Measurements from ENCODE around the gene SEMA3B.
"Not testable (repeated sequence)": the region's sequence is repeated elsewhere in the genome, so short reads cannot be mapped to it uniquely, and the experiment has no call there.

Gene SEMA3B

GRCh38 chr3:50275996-50276761 is 7.2 kb downstream of the SEMA3B start:
- no peak for DNase-seq (ENCODE audit: low read depth)
- H3K4me3 ChIP-seq (ENCODE audit: low read length), result no peak overlapping the region
- TF ChIP-seq CTCF (IDR thresholded peaks at IDR 0.05; ENCODE audit: insufficient read depth, low read depth, low read length, missing control alignments), result no peak

GRCh38 chr3:50276762-50277101 is 7.8 kb downstream of the SEMA3B start:
- no peak for TF ChIP-seq CTCF (IDR thresholded peaks at IDR 0.05; ENCODE audit: insufficient read depth, low read depth, low read length, missing control alignments)
- no peak for DNase-seq (ENCODE audit: low read depth)
- H3K4me3 ChIP-seq (ENCODE audit: low read length), result no peak overlapping the region

GRCh38 chr3:50278123-50278879 is 9.4 kb downstream of the SEMA3B start:
- H3K4me3 ChIP-seq (ENCODE audit: low read length), result no peak overlapping the region
- DNase-seq (ENCODE audit: low read depth), result no peak
- TF ChIP-seq CTCF (IDR thresholded peaks at IDR 0.05; ENCODE audit: insufficient read depth, low read depth, low read length, missing control alignments), result no peak

GRCh38 chr3:50278880-50279224 is 9.9 kb downstream of the SEMA3B start, which contains the start of gene LSMEM2:
Gene LSMEM2, plus strand, starts transcription at chr3:50279087. Its CDS starts 27 bp downstream, at chr3:50279114.
- H3K4me3 ChIP-seq (ENCODE audit: low read length), result no peak within 1 kb of the TSS
- no peak for DNase-seq (ENCODE audit: low read depth)
- TF ChIP-seq CTCF (IDR thresholded peaks at IDR 0.05; ENCODE audit: insufficient read depth, low read depth, low read length, missing control alignments), result no peak

- DNase-seq (ENCODE audit: low read depth), result no peak
- no peak overlapping the region for H3K4me3 ChIP-seq (ENCODE audit: low read length)
Observed at GRCh38 chr3:50279255-50280016, 10.5 kb downstream of the SEMA3B start.

GRCh38 chr3:50284121-50284520 is 15.2 kb downstream of the SEMA3B start:
- not testable (repeated sequence) for DNase-seq (ENCODE audit: low read depth); H3K4me3 ChIP-seq (ENCODE audit: low read length)

More at GRCh38 chr3:50279255-50280016, 10.5 kb downstream of the SEMA3B start:
- TF ChIP-seq CTCF (IDR thresholded peaks at IDR 0.05; ENCODE audit: insufficient read depth, low read depth, low read length, missing control alignments), result no peak
